HG03064 (cell line): ENCODE results near the gene LTF.
"Not testable (repeated sequence)": the region's sequence is repeated elsewhere in the genome, so short reads cannot be mapped to it uniquely, and the experiment has no call there.

Experiments
- ATAC-seq: cut with Tn5 transposase; IDR thresholded peaks from one replicate; pipeline ENCODE4 v1.9.1; 2021; ENCODE audit warnings: low read depth; ENCODE audit not compliant: unreplicated experiment

LTF gene

GRCh38 chr3:46398186-46398955 lies 66.3 kb downstream of the LTF start:
- ATAC-seq: no peak

- no peak for ATAC-seq
Observed at GRCh38 chr3:46397111-46397510, 67.6 kb downstream of the LTF start.

- ATAC-seq: no peak
Observed at GRCh38 chr3:46395766-46396530, 68.8 kb downstream of the LTF start.

GRCh38 chr3:46395210-46395661 lies 69.5 kb downstream of the LTF start:
- no peak for ATAC-seq

GRCh38 chr3:46393554-46394434 lies 70.9 kb downstream of the LTF start:
- no peak for ATAC-seq

- no peak for ATAC-seq
Observed at GRCh38 chr3:46393011-46393410, 71.7 kb downstream of the LTF start.

- not testable (repeated sequence) for ATAC-seq
Observed at GRCh38 chr3:46391526-46391925, 73.2 kb downstream of the LTF start.

- no peak for ATAC-seq
Observed at GRCh38 chr3:46389306-46389705, 75.4 kb downstream of the LTF start.

GRCh38 chr3:46388847-46389246 lies 75.9 kb downstream of the LTF start:
- ATAC-seq: not testable (repeated sequence)

- no peak for ATAC-seq
Observed at GRCh38 chr3:46386205-46386604, 78.5 kb downstream of the LTF start.
